Measurements from ENCODE around the gene EPN2.

DNA sequence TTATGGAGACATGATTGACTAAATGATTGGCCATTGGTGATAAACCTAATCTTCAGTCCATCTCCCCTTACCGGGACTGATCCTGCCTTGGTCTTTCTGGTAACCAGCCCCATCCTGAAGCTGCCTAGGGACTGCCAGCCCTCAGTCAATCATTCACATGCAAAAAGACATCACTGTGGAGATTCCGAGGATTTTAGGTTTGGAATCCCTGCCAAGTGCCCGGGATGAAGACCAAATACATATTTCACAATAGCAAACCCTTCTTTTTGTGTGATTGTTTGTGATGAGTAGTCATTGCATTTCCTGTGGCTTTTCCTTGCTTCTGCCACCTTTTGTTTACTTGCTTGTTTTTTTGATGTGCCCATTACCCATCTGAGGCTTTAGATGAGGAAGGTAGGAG, 44.0 kb downstream of the EPN2 start:
- TF ChIP-seq, protein P1, sequence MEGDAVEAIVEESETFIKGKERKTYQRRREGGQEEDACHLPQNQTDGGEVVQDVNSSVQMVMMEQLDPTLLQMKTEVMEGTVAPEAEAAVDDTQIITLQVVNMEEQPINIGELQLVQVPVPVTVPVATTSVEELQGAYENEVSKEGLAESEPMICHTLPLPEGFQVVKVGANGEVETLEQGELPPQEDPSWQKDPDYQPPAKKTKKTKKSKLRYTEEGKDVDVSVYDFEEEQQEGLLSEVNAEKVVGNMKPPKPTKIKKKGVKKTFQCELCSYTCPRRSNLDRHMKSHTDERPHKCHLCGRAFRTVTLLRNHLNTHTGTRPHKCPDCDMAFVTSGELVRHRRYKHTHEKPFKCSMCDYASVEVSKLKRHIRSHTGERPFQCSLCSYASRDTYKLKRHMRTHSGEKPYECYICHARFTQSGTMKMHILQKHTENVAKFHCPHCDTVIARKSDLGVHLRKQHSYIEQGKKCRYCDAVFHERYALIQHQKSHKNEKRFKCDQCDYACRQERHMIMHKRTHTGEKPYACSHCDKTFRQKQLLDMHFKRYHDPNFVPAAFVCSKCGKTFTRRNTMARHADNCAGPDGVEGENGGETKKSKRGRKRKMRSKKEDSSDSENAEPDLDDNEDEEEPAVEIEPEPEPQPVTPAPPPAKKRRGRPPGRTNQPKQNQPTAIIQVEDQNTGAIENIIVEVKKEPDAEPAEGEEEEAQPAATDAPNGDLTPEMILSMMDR (IDR thresholded peaks at IDR 0.05) = no peak
- TF ChIP-seq EP300 (IDR thresholded peaks at IDR 0.05) = no peak
- TF ChIP-seq POLR2A (IDR thresholded peaks at IDR 0.05) = no peak
